MM.1S (cell line): Measurements from ENCODE around the gene WDR26.
"Not testable (repeated sequence)": the region's sequence is repeated elsewhere in the genome, so short reads cannot be mapped to it uniquely, and the experiment has no call there.

Experiments
- DNase-seq: peaks from one replicate; pipeline ENCODE4 v3.0.0-alpha.2; 2015
- H2AFZ ChIP-seq: fragments of 300-600 bp; sonication (generic); 2 replicates; pipeline ENCODE4 v1.6.0; 2016; ENCODE audit warnings: antibody characterized with exemption, low read length
- H3F3A ChIP-seq: fragments of 300-600 bp; sonication (generic); 2 replicates; pipeline ENCODE4 v1.6.1; 2016; ENCODE audit warnings: mild to moderate bottlenecking, antibody characterized with exemption, low read length, moderate library complexity, mixed read lengths; ENCODE audit not compliant: insufficient read depth
- H3K27ac ChIP-seq: fragments of 300-600 bp; sonication (generic); 2 replicates; pipeline ENCODE4 v1.5.1; 2016; ENCODE audit warnings: mild to moderate bottlenecking, low read length
- H3K27me3 ChIP-seq: fragments of 300-600 bp; sonication (generic); replicated peaks from 2 replicates; pipeline ENCODE4 v1.6.0; 2016; ENCODE audit warnings: low read length; ENCODE audit not compliant: insufficient read depth
- H3K36me3 ChIP-seq: fragments of 300-600 bp; sonication (generic); replicated peaks from 2 replicates; pipeline ENCODE4 v1.6.1; 2016; ENCODE audit warnings: mild to moderate bottlenecking, low read length, mixed read lengths; ENCODE audit not compliant: insufficient read depth
- H3K4me1 ChIP-seq: fragments of 300-600 bp; sonication (generic); 2 replicates; pipeline ENCODE4 v1.6.1; 2016; ENCODE audit warnings: low read length, mixed read lengths
- H3K4me2 ChIP-seq: fragments of 300-600 bp; sonication (generic); 2 replicates; pipeline ENCODE4 v1.6.0; 2016; ENCODE audit warnings: low read depth, low read length
- H3K4me3 ChIP-seq: fragments of 300-600 bp; sonication (generic); 2 replicates; pipeline ENCODE4 v1.5.1; 2016; ENCODE audit warnings: low read length, mixed read lengths
- H3K79me2 ChIP-seq: fragments of 300-600 bp; sonication (generic); 2 replicates; pipeline ENCODE4 v1.6.1; 2016; ENCODE audit warnings: mixed run types, low read length, mixed read lengths
- H3K9ac ChIP-seq: fragments of 300-600 bp; sonication (generic); 2 replicates; pipeline ENCODE4 v1.6.1; 2016; ENCODE audit warnings: low read length, mixed read lengths
- H3K9me2 ChIP-seq: fragments of 300-600 bp; sonication (generic); replicated peaks from 2 replicates; pipeline ENCODE4 v1.6.1; 2016; ENCODE audit warnings: mild to moderate bottlenecking, low read length, mixed read lengths; ENCODE audit not compliant: insufficient read depth
- H3K9me3 ChIP-seq: fragments of 300-600 bp; sonication (generic); replicated peaks from 2 replicates; pipeline ENCODE4 v1.6.1; 2016; ENCODE audit warnings: mild to moderate bottlenecking, low read length, mixed read lengths; ENCODE audit not compliant: insufficient read depth
- H4K20me1 ChIP-seq: fragments of 300-600 bp; sonication (generic); 2 replicates; pipeline ENCODE4 v1.6.1; 2016; ENCODE audit warnings: mild to moderate bottlenecking, low read length, moderate library complexity, mixed read lengths; ENCODE audit not compliant: insufficient read depth
- CTCF ChIP-seq: fragments of 300-600 bp; sonication (generic); IDR thresholded peaks from 2 replicates; pipeline ENCODE4 v1.5.1; 2016; ENCODE audit warnings: antibody characterized with exemption, low read length, mixed read lengths
- EZH2 ChIP-seq: fragments of 300-600 bp; sonication (generic); optimal IDR thresholded peaks from 2 replicates; pipeline ENCODE3; 2017; ENCODE audit warnings: low read depth, mild to moderate bottlenecking, antibody characterized with exemption, low read length, mixed read lengths
- EZH2phosphoT487 ChIP-seq: fragments of 300-600 bp; sonication (generic); IDR thresholded peaks from 2 replicates; pipeline ENCODE4 v1.6.1; 2018; ENCODE audit warnings: antibody characterized with exemption, low read length

The WDR26 gene

GRCh38 chr1:224429616-224430326 lies 4.8 kb downstream of the WDR26 start:
- DNase-seq, result no peak
- Histone ChIP-seq H3K79me2 (peaks cover 82% of the 10 kb centered on the region), H3K9me3 (no peaks in the 10 kb centered on the region), H3F3A (peaks cover 34% of the 10 kb centered on the region), H3K27ac (no peak overlapping the region), H3K4me3 (no peak overlapping the region), H3K9ac (no peak overlapping the region), H3K4me2 (no peak overlapping the region), H4K20me1 (no peaks in the 10 kb centered on the region; the same call in 1 of the 2 replicates), H3K36me3 (no peaks in the 10 kb centered on the region), H3K27me3 (no peaks in the 10 kb centered on the region), H2AFZ (no peak overlapping the region), H3K9me2 (no peaks in the 10 kb centered on the region), H3K4me1 (peaks cover 17% of the 10 kb centered on the region)
- TF ChIP-seq EZH2phosphoT487 (no peak), CTCF (no peak), EZH2 (no peak)

- not testable (repeated sequence) for H3K27ac ChIP-seq, H3K9ac ChIP-seq, H3K36me3 ChIP-seq, H3K9me2 ChIP-seq, H4K20me1 ChIP-seq, H3K4me3 ChIP-seq, H3K9me3 ChIP-seq, H3K27me3 ChIP-seq, H3K4me2 ChIP-seq, DNase-seq, H2AFZ ChIP-seq
- Histone ChIP-seq H3F3A (peaks cover 34% of the 10 kb centered on the region), H3K4me1 (peaks cover 17% of the 10 kb centered on the region), H3K79me2 (peaks cover 76% of the 10 kb centered on the region)
Observed at GRCh38 chr1:224428713-224429112, 5.9 kb downstream of the WDR26 start.

GRCh38 chr1:224427346-224427745 lies 7.3 kb downstream of the WDR26 start:
- H3K9me3 ChIP-seq, result no peaks in the 10 kb centered on the region
- H3K36me3 ChIP-seq, result peaks cover 7% of the 10 kb centered on the region; the same call in 1 of the 2 replicates
- no peaks in the 10 kb centered on the region; the same call in 1 of the 2 replicates for H4K20me1 ChIP-seq
- TF ChIP-seq EZH2 (no peak), EZH2phosphoT487 (no peak), CTCF (no peak)
- no peak overlapping the region for H3K9ac ChIP-seq
- H3F3A ChIP-seq, result peaks cover 24% of the 10 kb centered on the region
- H2AFZ ChIP-seq, result no peak overlapping the region
- no peak for DNase-seq
- H3K4me1 ChIP-seq, result peaks cover 17% of the 10 kb centered on the region
- no peak overlapping the region for H3K4me3 ChIP-seq
- peaks cover 69% of the 10 kb centered on the region for H3K79me2 ChIP-seq
- no peak overlapping the region for H3K4me2 ChIP-seq
- no peaks in the 10 kb centered on the region for H3K27me3 ChIP-seq
- no peak overlapping the region for H3K27ac ChIP-seq
- H3K9me2 ChIP-seq, result no peaks in the 10 kb centered on the region

- Histone ChIP-seq H3K36me3 (peaks cover 11% of the 10 kb centered on the region), H3F3A (peaks cover 21% of the 10 kb centered on the region), H3K79me2 (peaks cover 64% of the 10 kb centered on the region), H3K4me1 (peaks cover 16% of the 10 kb centered on the region)
- not testable (repeated sequence) for H3K9me3 ChIP-seq, H2AFZ ChIP-seq, H3K4me2 ChIP-seq, H4K20me1 ChIP-seq, H3K27ac ChIP-seq, H3K9ac ChIP-seq, H3K27me3 ChIP-seq, DNase-seq, H3K9me2 ChIP-seq, H3K4me3 ChIP-seq
Observed at GRCh38 chr1:224426869-224427268, 7.7 kb downstream of the WDR26 start.
